Measurements from ENCODE around the gene RPS6KC1.

- TF ChIP-seq EZH2 (IDR thresholded peaks at IDR 0.05) (no peak), POLR2AphosphoS5 (IDR thresholded peaks at IDR 0.05; ENCODE audit: borderline replicate concordance, low read depth, low read length) (no peak), FOXP2 (optimal IDR thresholded peaks at IDR 0.05; ENCODE audit: control extremely low read depth, extremely low read length, insufficient read depth) (no peak)
Observed at GRCh38 chr1:213111502-213111901, 60.5 kb downstream of the RPS6KC1 start.

Measured in SK-N-MC (cell line).